Jurkat, Clone E6-1 (cell line): ENCODE measurements around the gene ARSG.
A peak's percentile ranks its signal among the peaks of the same experiment; 100 is the strongest.
"Not testable (repeated sequence)": the region's sequence is repeated elsewhere in the genome, so short reads cannot be mapped to it uniquely, and the experiment has no call there.

Experiments used
- DNase-seq: peaks from one replicate; pipeline ENCODE4 v3.0.0-alpha.2; 2011; ENCODE audit warnings: low read depth, low spot score
- H3K4me3 ChIP-seq: 2 replicates; pipeline ENCODE4 v1.5.1; 2011; ENCODE audit warnings: mild to moderate bottlenecking, low read length, control low read depth, moderate library complexity

The ARSG gene

GRCh38 chr17:68321556-68321954 lies 30.3 kb downstream of the ARSG start:
- DNase-seq, result no peak
- H3K4me3 ChIP-seq, result no peak overlapping the region

GRCh38 chr17:68322630-68323029 lies 31.3 kb downstream of the ARSG start:
- DNase-seq, result no peak
- no peak overlapping the region for H3K4me3 ChIP-seq

GRCh38 chr17:68324114-68324513 lies 32.8 kb downstream of the ARSG start:
- no peak for DNase-seq
- H3K4me3 ChIP-seq, result no peak overlapping the region

GRCh38 chr17:68324654-68325336 lies 33.5 kb downstream of the ARSG start:
- DNase-seq, result no peak
- H3K4me3 ChIP-seq, result no peak overlapping the region

- DNase-seq, result no peak
- no peak overlapping the region for H3K4me3 ChIP-seq
These were observed 34.7 kb downstream of the ARSG start for GRCh38 chr17:68325961-68326360.

GRCh38 chr17:68326681-68327080 lies 35.4 kb downstream of the ARSG start:
- no peak for DNase-seq
- H3K4me3 ChIP-seq, result no peak overlapping the region

GRCh38 chr17:68327823-68328557 lies 36.7 kb downstream of the ARSG start:
- no peak for DNase-seq
- H3K4me3 ChIP-seq, result no peak overlapping the region

GRCh38 chr17:68328676-68329075 lies 37.4 kb downstream of the ARSG start:
- no peak for DNase-seq
- no peak overlapping the region for H3K4me3 ChIP-seq

GRCh38 chr17:68329331-68329730 lies 38.0 kb downstream of the ARSG start:
- no peak for DNase-seq
- H3K4me3 ChIP-seq, result no peak overlapping the region

- DNase-seq, H3K4me3 ChIP-seq: not testable (repeated sequence)
These were observed 40.6 kb downstream of the ARSG start for GRCh38 chr17:68331932-68332331.

GRCh38 chr17:68334393-68334792 lies 43.1 kb downstream of the ARSG start:
- no peak for DNase-seq
- H3K4me3 ChIP-seq, result no peak overlapping the region

- no peak for DNase-seq
These were observed 50.2 kb downstream of the ARSG start for GRCh38 chr17:68341482-68341881.

GRCh38 chr17:68343976-68344375 lies 52.7 kb downstream of the ARSG start:
- H3K4me3 ChIP-seq, result no peak overlapping the region
- DNase-seq, result peak; percentile 60

More at GRCh38 chr17:68341482-68341881, 50.2 kb downstream of the ARSG start:
- H3K4me3 ChIP-seq, result no peak overlapping the region

- H3K4me3 ChIP-seq, result peak overlapping the region; percentile 30
- DNase-seq, result peak; percentile 85
These were observed 53.4 kb downstream of the ARSG start for GRCh38 chr17:68344701-68345136.

- peak; percentile 94 for DNase-seq
- peak overlapping the region; percentile 34 for H3K4me3 ChIP-seq
These were observed 55.2 kb downstream of the ARSG start for GRCh38 chr17:68346448-68346847.

- H3K4me3 ChIP-seq, result no peak overlapping the region
- DNase-seq, result no peak
These were observed 56.1 kb downstream of the ARSG start for GRCh38 chr17:68347380-68347779.

- no peak for DNase-seq
- H3K4me3 ChIP-seq, result no peak overlapping the region
These were observed 57.9 kb downstream of the ARSG start for GRCh38 chr17:68349157-68349556.

- H3K4me3 ChIP-seq, result no peak overlapping the region
- DNase-seq, result no peak
These were observed 60.1 kb downstream of the ARSG start for GRCh38 chr17:68351395-68351794.

GRCh38 chr17:68352041-68352440 lies 60.7 kb downstream of the ARSG start:
- no peak for DNase-seq
- H3K4me3 ChIP-seq, result no peak overlapping the region

- not testable (repeated sequence) for DNase-seq, H3K4me3 ChIP-seq
These were observed 61.4 kb downstream of the ARSG start for GRCh38 chr17:68352671-68353070.

GRCh38 chr17:68353111-68353521 lies 61.8 kb downstream of the ARSG start:
- H3K4me3 ChIP-seq, result no peak overlapping the region
- no peak for DNase-seq
